HepG2 (cell line): ENCODE results near the gene DDR1. TPM values are rescaled to one million over a fixed set of nuclear protein-coding genes. Genes with fewer than 3 reads are reported as not detected.

Experiments used
- ATF4 ChIP-seq, 2 experiments: fragments of 450-650 bp in 1 of 2; sonication (generic) in 1 of 2; formaldehyde crosslinking; IDR thresholded peaks; 2 replicates each; pipeline versions ENCODE4 v1.5.0 to v1.8.0; 2020 to 2022; ENCODE audit warnings: mild to moderate bottlenecking in 1 of 2, missing genetic modification reagents in 1 of 2
- ETV5 ChIP-seq: IDR thresholded peaks from 2 replicates; pipeline ENCODE4 v1.6.1; 2018; ENCODE audit warnings: missing biosample characterization, missing genetic modification reagents, inconsistent platforms, borderline replicate concordance
- GTF3A ChIP-seq: sonication (generic); formaldehyde crosslinking; conservative IDR thresholded peaks from 2 replicates; pipeline ENCODE4 v1.4.0; 2020; ENCODE audit warnings: mild to moderate bottlenecking, missing genetic modification reagents
- JUNB ChIP-seq: sonication (generic); formaldehyde crosslinking; IDR thresholded peaks from 2 replicates; pipeline ENCODE4 v1.8.0; 2022; ENCODE audit warnings: missing genetic modification reagents, mild to moderate bottlenecking, borderline replicate concordance
- MLLT10 ChIP-seq: sonication (generic); formaldehyde crosslinking; IDR thresholded peaks from 2 replicates; pipeline ENCODE4 v1.4.0; 2020; ENCODE audit warnings: missing genetic modification reagents
- NR3C1 ChIP-seq: sonication (generic); formaldehyde crosslinking; IDR thresholded peaks from 2 replicates; pipeline ENCODE4 v1.4.0; 2020; ENCODE audit warnings: missing genetic modification reagents
- PCBP2 ChIP-seq: fragments of 200-400 bp; formaldehyde crosslinking; optimal IDR thresholded peaks from 2 replicates; pipeline ENCODE3; 2018; ENCODE audit warnings: low read length, low read depth; ENCODE audit not compliant: poor library complexity, severe bottlenecking
- PRMT3 ChIP-seq: sonication (generic); formaldehyde crosslinking; IDR thresholded peaks from 2 replicates; pipeline ENCODE4 v1.8.1; 2022; ENCODE audit warnings: low read depth, mild to moderate bottlenecking, moderate library complexity, missing genetic modification reagents, borderline replicate concordance
- SP140L ChIP-seq: sonication (generic); formaldehyde crosslinking; IDR thresholded peaks from 2 replicates; pipeline ENCODE4 v1.4.0; 2020; ENCODE audit warnings: missing genetic modification reagents, borderline replicate concordance
- TBL1XR1 ChIP-seq: fragments of 150-350 bp; IDR thresholded peaks from 2 replicates; pipeline ENCODE4 v1.6.1; 2014; ENCODE audit warnings: borderline replicate concordance, low read length; ENCODE audit not compliant: partially characterized antibody
- TCF7L2 ChIP-seq: IDR thresholded peaks from 2 replicates; pipeline ENCODE4 v1.6.1; 2011; ENCODE audit warnings: mild to moderate bottlenecking, low read depth, low read length, moderate library complexity
- U2AF2 ChIP-seq: fragments of 200-400 bp; formaldehyde crosslinking; IDR thresholded peaks from 2 replicates; pipeline ENCODE4 v1.6.1; 2017; ENCODE audit warnings: low read depth, mild to moderate bottlenecking, low read length
- WIZ ChIP-seq: sonication (generic); formaldehyde crosslinking; IDR thresholded peaks from 2 replicates; pipeline ENCODE4 v1.5.1; 2020; ENCODE audit warnings: mild to moderate bottlenecking, missing genetic modification reagents
- ZFP82 ChIP-seq: sonication (generic); formaldehyde crosslinking; IDR thresholded peaks from 2 replicates; pipeline ENCODE4 v1.5.1; 2020; ENCODE audit warnings: mild to moderate bottlenecking, missing genetic modification reagents, borderline replicate concordance
- ZNF10 ChIP-seq: sonication (generic); formaldehyde crosslinking; IDR thresholded peaks from 2 replicates; pipeline ENCODE4 v1.4.0; 2020; ENCODE audit warnings: mild to moderate bottlenecking, low read depth, missing genetic modification reagents, borderline replicate concordance
- ZNF205 ChIP-seq: IDR thresholded peaks from 2 replicates; pipeline ENCODE4 v1.6.1; 2018; ENCODE audit warnings: missing biosample characterization, missing genetic modification reagents
- ZNF567 ChIP-seq: sonication (generic); formaldehyde crosslinking; IDR thresholded peaks from 2 replicates; pipeline ENCODE4 v1.8.1; 2023; ENCODE audit warnings: mild to moderate bottlenecking, missing genetic modification reagents, borderline replicate concordance
- polyA plus RNA-seq, 8 experiments: library from polyadenylated mRNA; depleted of rRNA in 3 of 8; stranded (reverse) in 7 of 8; unstranded in 1 of 8; fragments of >200 nt; fragmentation: Illumina TruSeq in 4 of 8; extraction: Trizol in 4 of 8; gene quantifications; 2 replicates each; pipeline versions ENCODE4 v1.2.1 to v1.2.3, GENCODE V29; 2011 to 2016; ENCODE audit warnings: low read depth in 4 of 8, missing spikeins in 1 of 8, mixed read lengths in 1 of 8; ENCODE audit not compliant: insufficient read depth in 1 of 8
- total RNA-seq, 5 experiments: library from RNA; depleted of rRNA; stranded (reverse); fragments of >200 nt; fragmentation: Illumina TruSeq; extraction: Trizol; gene quantifications; 2 replicates each; pipeline ENCODE4 v1.2.3, GENCODE V29; 2016; ENCODE audit warnings: low read depth in 1 of 5
- TF ChIP-seq, protein P1 (sequence below): sonication (generic); formaldehyde crosslinking; conservative IDR thresholded peaks from 2 replicates; pipeline ENCODE4 v1.8.0; 2022; ENCODE audit warnings: missing genetic modification reagents

DDR1 gene
- total and polyA plus RNA-seq, 2 of the 13 experiments (the other 11 are each of a cell fraction or from before 2014, with no cell fraction given): 16.7 to 20.2 TPM

DNA sequence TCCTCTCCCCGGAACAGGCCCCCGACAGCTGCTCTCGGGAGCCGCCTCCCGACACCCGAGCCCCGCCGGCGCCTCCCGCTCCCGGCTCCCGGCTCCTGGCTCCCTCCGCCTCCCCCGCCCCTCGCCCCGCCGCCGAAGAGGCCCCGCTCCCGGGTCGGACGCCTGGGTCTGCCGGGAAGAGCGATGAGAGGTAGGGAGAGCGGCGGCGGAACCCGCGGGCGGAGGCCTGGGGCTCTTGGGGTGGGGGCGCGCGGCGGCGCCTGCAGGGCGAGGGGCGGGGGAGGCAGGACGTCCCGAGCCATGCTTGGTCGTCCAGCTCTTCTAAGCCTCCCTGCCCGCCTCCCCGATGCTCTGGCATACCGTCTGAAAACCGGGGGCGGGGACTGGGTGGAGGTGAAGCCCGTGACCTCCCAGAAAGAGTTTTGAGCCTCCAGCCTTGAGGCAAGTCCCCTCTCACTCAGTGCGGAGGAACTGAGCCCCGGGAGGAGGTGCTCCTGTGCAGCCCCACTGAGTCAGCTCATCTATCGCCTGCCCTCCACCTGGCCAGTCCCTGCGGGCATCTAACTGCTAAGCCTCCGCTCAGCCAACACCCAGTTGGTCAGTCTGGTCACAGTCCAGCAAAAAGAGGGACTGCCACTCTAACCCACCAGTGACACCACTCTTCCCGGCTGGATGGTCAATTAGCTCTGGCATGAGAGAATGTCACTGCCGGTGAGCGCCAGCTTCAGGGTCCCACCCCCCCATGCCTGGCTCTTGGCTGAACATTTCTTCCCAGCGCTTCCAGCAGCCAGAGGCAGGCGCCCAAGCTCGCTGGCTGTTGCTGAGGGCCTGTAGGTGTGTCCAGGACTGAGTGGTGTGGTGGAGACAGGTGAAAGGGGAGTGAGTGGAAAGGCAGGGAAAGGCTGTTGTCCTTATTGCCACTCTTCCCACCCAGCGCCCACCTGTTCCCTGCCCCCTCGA lies 482 bp downstream of the DDR1 start (continued):
- no peak for TF ChIP-seq NR3C1 (CRISPR knock-in tag)
- TF ChIP-seq ETV5 (CRISPR knock-in tag): no peak
- TF ChIP-seq, protein P1, sequence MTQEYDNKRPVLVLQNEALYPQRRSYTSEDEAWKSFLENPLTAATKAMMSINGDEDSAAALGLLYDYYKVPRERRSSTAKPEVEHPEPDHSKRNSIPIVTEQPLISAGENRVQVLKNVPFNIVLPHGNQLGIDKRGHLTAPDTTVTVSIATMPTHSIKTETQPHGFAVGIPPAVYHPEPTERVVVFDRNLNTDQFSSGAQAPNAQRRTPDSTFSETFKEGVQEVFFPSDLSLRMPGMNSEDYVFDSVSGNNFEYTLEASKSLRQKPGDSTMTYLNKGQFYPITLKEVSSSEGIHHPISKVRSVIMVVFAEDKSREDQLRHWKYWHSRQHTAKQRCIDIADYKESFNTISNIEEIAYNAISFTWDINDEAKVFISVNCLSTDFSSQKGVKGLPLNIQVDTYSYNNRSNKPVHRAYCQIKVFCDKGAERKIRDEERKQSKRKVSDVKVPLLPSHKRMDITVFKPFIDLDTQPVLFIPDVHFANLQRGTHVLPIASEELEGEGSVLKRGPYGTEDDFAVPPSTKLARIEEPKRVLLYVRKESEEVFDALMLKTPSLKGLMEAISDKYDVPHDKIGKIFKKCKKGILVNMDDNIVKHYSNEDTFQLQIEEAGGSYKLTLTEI: no peak
- no peak for TF ChIP-seq TBL1XR1
- TF ChIP-seq TCF7L2: no peak
- no peak for TF ChIP-seq PCBP2
- TF ChIP-seq ATF4 (CRISPR knock-in tag; IDR thresholded peaks at IDR 0.05): no peak
- no peak for TF ChIP-seq MLLT10
- TF ChIP-seq ZFP82 (CRISPR knock-in tag): no peak
- TF ChIP-seq ZNF10 (CRISPR knock-in tag): no peak
- TF ChIP-seq SP140L: no peak
- no peak for TF ChIP-seq WIZ (CRISPR knock-in tag)
- no peak for TF ChIP-seq PRMT3 (CRISPR knock-in tag)
- TF ChIP-seq GTF3A (CRISPR knock-in tag): no peak
- TF ChIP-seq JUNB (CRISPR knock-in tag): no peak
- TF ChIP-seq ZNF205 (CRISPR knock-in tag): no peak
- no peak for TF ChIP-seq ZNF567 (CRISPR knock-in tag)
- TF ChIP-seq U2AF2: no peak
